Fibroblast of lung (primary cell): ENCODE measurements around the gene ZNF521. TPM values are rescaled to one million over a fixed set of nuclear protein-coding genes. Genes with fewer than 3 reads are reported as not detected.

Experiments used
- DNase-seq, 2 donors: peaks; one replicate each; pipeline versions ENCODE4 v3.0.0 to v3.0.0-alpha.2; 2010; ENCODE audit warnings: low read depth in 2 of 2
- H2AFZ ChIP-seq: 2 replicates; pipeline ENCODE4 v1.5.1; 2012; ENCODE audit warnings: low read length, control low read depth, inconsistent platforms
- H3K27ac ChIP-seq: 2 replicates; pipeline ENCODE4 v1.5.1; 2011; ENCODE audit warnings: low read length, control low read depth; ENCODE audit not compliant: insufficient read depth
- H3K27me3 ChIP-seq: 2 replicates; pipeline ENCODE4 v1.5.1; 2011; ENCODE audit warnings: mild to moderate bottlenecking, low read length; ENCODE audit not compliant: control insufficient read depth, insufficient read depth
- H3K36me3 ChIP-seq: 2 replicates; pipeline ENCODE4 v1.5.1; 2011; ENCODE audit warnings: low read length; ENCODE audit not compliant: control insufficient read depth, insufficient read depth
- H3K4me1 ChIP-seq: 2 replicates; pipeline ENCODE4 v1.5.1; 2011; ENCODE audit warnings: low read length; ENCODE audit not compliant: control insufficient read depth, insufficient read depth; ENCODE audit errors: extremely low read depth
- H3K4me2 ChIP-seq: 2 replicates; pipeline ENCODE4 v1.5.1; 2011; ENCODE audit warnings: low read length, control low read depth; ENCODE audit not compliant: insufficient read depth; ENCODE audit errors: extremely low read depth
- H3K4me3 ChIP-seq, 4 experiments: fragments of 200-600 bp in 1 of 4; sonication (generic) in 1 of 4; replicated peaks in 1 of 4; 2 replicates each; pipeline ENCODE4 v1.5.1; 2011 to 2016; ENCODE audit warnings: low read length in 4 of 4, low read depth in 3 of 4, mild to moderate bottlenecking in 3 of 4, control low read depth in 2 of 4, inconsistent platforms in 1 of 4, mixed read lengths in 1 of 4; ENCODE audit not compliant: insufficient read depth in 1 of 4; ENCODE audit errors: control extremely low read depth in 1 of 4
- H3K79me2 ChIP-seq: 2 replicates; pipeline ENCODE4 v1.5.1; 2012; ENCODE audit warnings: mild to moderate bottlenecking, low read length, inconsistent platforms; ENCODE audit not compliant: control insufficient read depth, insufficient read depth
- H3K9ac ChIP-seq: 2 replicates; pipeline ENCODE4 v1.5.1; 2011; ENCODE audit warnings: mild to moderate bottlenecking, low read length, control low read depth; ENCODE audit not compliant: insufficient read depth
- H3K9me3 ChIP-seq: 2 replicates; pipeline ENCODE4 v1.5.1; 2012; ENCODE audit warnings: low read depth, low read length; ENCODE audit not compliant: control insufficient read depth, insufficient read depth
- H4K20me1 ChIP-seq: 2 replicates; pipeline ENCODE4 v1.5.1; 2011; ENCODE audit warnings: low read length; ENCODE audit not compliant: control insufficient read depth, insufficient read depth; ENCODE audit errors: extremely low read depth
- CTCF ChIP-seq, 2 donors: IDR thresholded peaks in 1 of 2; conservative IDR thresholded peaks in 1 of 2; 1 replicate in 1 of 2; 2 replicates in 1 of 2; pipeline ENCODE4 v1.5.1; 2011 to 2012; ENCODE audit warnings: low read length in 2 of 2, control low read depth in 1 of 2, inconsistent platforms in 1 of 2, low read depth in 1 of 2, mild to moderate bottlenecking in 1 of 2
- EZH2 ChIP-seq: IDR thresholded peaks from 2 replicates; pipeline ENCODE4 v1.5.1; 2012; ENCODE audit warnings: low read length, control low read depth, mild to moderate bottlenecking; ENCODE audit errors: missing control alignments
- polyA plus RNA-seq, 2 donors: library from polyadenylated mRNA; depleted of rRNA in 1 of 2; stranded (reverse) in 1 of 2; unstranded in 1 of 2; fragments of >200 nt; gene quantifications; 2 replicates each; pipeline ENCODE4 v1.2.1, GENCODE V29; 2011 to 2012; ENCODE audit warnings: missing spikeins in 1 of 2
- total RNA-seq: library from RNA; depleted of rRNA; stranded (reverse); fragments of >200 nt; gene quantifications from 2 replicates; pipeline ENCODE4 v1.2.1, GENCODE V29; 2014

ZNF521 gene
- total and polyA plus RNA-seq, 2 donors (not counting 1 experiment from before 2014, with no cell fraction given) = 25.2 to 43.6 TPM

- Histone ChIP-seq H3K79me2 (no peaks in the 10 kb centered on the region), H2AFZ (no peak overlapping the region), H3K9me3 (no peaks in the 10 kb centered on the region), H3K4me1 (no peaks in the 10 kb centered on the region), H3K36me3 (no peaks in the 10 kb centered on the region), H3K4me2 (no peak overlapping the region), H3K27ac (no peak overlapping the region), H3K4me3 (no peak overlapping the region), H4K20me1 (no peaks in the 10 kb centered on the region), H3K27me3 (no peaks in the 10 kb centered on the region), H3K9ac (no peak overlapping the region)
- DNase-seq = no peak
- TF ChIP-seq CTCF (conservative IDR thresholded peaks at IDR 0.05 in 1 of 2, IDR thresholded peaks at IDR 0.05 in 1 of 2; ENCODE audit: low read depth in 1 of 2, low read length in 2 of 2) (no peak), EZH2 (no peak)
These were observed 35.5 kb downstream of the ZNF521 start for GRCh38 chr18:25316381-25317018.

GRCh38 chr18:25314838-25315190 lies 37.2 kb downstream of the ZNF521 start:
- H3K27ac ChIP-seq = no peak overlapping the region
- H3K27me3 ChIP-seq = no peaks in the 10 kb centered on the region
- no peaks in the 10 kb centered on the region for H3K9me3 ChIP-seq
- no peaks in the 10 kb centered on the region for H4K20me1 ChIP-seq
- H3K79me2 ChIP-seq = no peaks in the 10 kb centered on the region
- no peak overlapping the region for H3K9ac ChIP-seq
- H2AFZ ChIP-seq = no peak overlapping the region
- H3K4me2 ChIP-seq = no peak overlapping the region
- H3K4me3 ChIP-seq = no peak overlapping the region
- TF ChIP-seq EZH2 (no peak), CTCF (conservative IDR thresholded peaks at IDR 0.05 in 1 of 2, IDR thresholded peaks at IDR 0.05 in 1 of 2; ENCODE audit: low read depth in 1 of 2, low read length in 2 of 2) (no peak)
- no peaks in the 10 kb centered on the region for H3K4me1 ChIP-seq
- no peak for DNase-seq
- H3K36me3 ChIP-seq = no peaks in the 10 kb centered on the region

GRCh38 chr18:25314151-25314837 lies 37.7 kb downstream of the ZNF521 start:
- no peaks in the 10 kb centered on the region for H4K20me1 ChIP-seq
- no peaks in the 10 kb centered on the region for H3K9me3 ChIP-seq
- H3K4me1 ChIP-seq = no peaks in the 10 kb centered on the region
- H2AFZ ChIP-seq = no peak overlapping the region
- DNase-seq = no peak
- H3K27ac ChIP-seq = no peak overlapping the region
- H3K79me2 ChIP-seq = no peaks in the 10 kb centered on the region
- TF ChIP-seq EZH2 (no peak), CTCF (conservative IDR thresholded peaks at IDR 0.05 in 1 of 2, IDR thresholded peaks at IDR 0.05 in 1 of 2; ENCODE audit: low read depth in 1 of 2, low read length in 2 of 2) (no peak)
- no peaks in the 10 kb centered on the region for H3K27me3 ChIP-seq
- H3K4me2 ChIP-seq = no peak overlapping the region
- no peak overlapping the region for H3K9ac ChIP-seq
- no peak overlapping the region for H3K4me3 ChIP-seq
- H3K36me3 ChIP-seq = no peaks in the 10 kb centered on the region
